Uterus (tissue), 2 donors: ENCODE data around the gene RNASE13.

Experiments used
- POLR2A ChIP-seq, 2 donors: fragments of 450-650 bp; IDR thresholded peaks; one replicate each; pipeline ENCODE4 v1.6.1; 2016; ENCODE audit warnings: antibody characterized with exemption in 2 of 2, mild to moderate bottlenecking in 1 of 2, moderate library complexity in 1 of 2
- TF ChIP-seq, protein P1 (sequence below), 4 experiments: fragments of 200-600 bp in 2 of 4; fragments of 450-650 bp in 2 of 4; sonication (generic) in 2 of 4; IDR thresholded peaks; one replicate each; pipeline ENCODE4 v1.5.1; 2016 to 2019; ENCODE audit warnings: antibody characterized with exemption in 4 of 4, mild to moderate bottlenecking in 2 of 4, moderate library complexity in 1 of 4

- TF ChIP-seq, protein P1, sequence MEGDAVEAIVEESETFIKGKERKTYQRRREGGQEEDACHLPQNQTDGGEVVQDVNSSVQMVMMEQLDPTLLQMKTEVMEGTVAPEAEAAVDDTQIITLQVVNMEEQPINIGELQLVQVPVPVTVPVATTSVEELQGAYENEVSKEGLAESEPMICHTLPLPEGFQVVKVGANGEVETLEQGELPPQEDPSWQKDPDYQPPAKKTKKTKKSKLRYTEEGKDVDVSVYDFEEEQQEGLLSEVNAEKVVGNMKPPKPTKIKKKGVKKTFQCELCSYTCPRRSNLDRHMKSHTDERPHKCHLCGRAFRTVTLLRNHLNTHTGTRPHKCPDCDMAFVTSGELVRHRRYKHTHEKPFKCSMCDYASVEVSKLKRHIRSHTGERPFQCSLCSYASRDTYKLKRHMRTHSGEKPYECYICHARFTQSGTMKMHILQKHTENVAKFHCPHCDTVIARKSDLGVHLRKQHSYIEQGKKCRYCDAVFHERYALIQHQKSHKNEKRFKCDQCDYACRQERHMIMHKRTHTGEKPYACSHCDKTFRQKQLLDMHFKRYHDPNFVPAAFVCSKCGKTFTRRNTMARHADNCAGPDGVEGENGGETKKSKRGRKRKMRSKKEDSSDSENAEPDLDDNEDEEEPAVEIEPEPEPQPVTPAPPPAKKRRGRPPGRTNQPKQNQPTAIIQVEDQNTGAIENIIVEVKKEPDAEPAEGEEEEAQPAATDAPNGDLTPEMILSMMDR (IDR thresholded peaks at IDR 0.05) = peak in 1 of 4 experiments; percentile 21
- peak; percentile 57 to 68 for TF ChIP-seq POLR2A (IDR thresholded peaks at IDR 0.05)
Observed at GRCh38 chr14:21024585-21025370, 9.8 kb downstream of the RNASE13 start, which contains the start of gene NDRG2.
